PFSK-1 (cell line): ENCODE measurements around the gene TNFAIP8L2.

Source experiments
- FOXP2 ChIP-seq: optimal IDR thresholded peaks from 2 replicates; pipeline ENCODE3; 2011; ENCODE audit warnings: borderline replicate concordance, control low read depth, inconsistent platforms; ENCODE audit not compliant: insufficient read depth; ENCODE audit errors: extremely low read length, extremely low read depth
- POLR2AphosphoS5 ChIP-seq: IDR thresholded peaks from 2 replicates; pipeline ENCODE4 v1.6.1; 2012; ENCODE audit warnings: low read depth, mild to moderate bottlenecking, control low read depth, low read length, moderate library complexity
- SIN3A ChIP-seq: IDR thresholded peaks from 2 replicates; pipeline ENCODE4 v1.6.1; 2012; ENCODE audit warnings: mild to moderate bottlenecking, low read length, moderate library complexity, borderline replicate concordance; ENCODE audit not compliant: insufficient read depth
- TAF1 ChIP-seq: IDR thresholded peaks from 2 replicates; pipeline ENCODE4 v1.6.1; 2012; ENCODE audit warnings: low read length, control low read depth, borderline replicate concordance; ENCODE audit not compliant: insufficient read depth
- TF ChIP-seq, protein P1 (sequence below), 2 experiments: IDR thresholded peaks; 2 replicates each; pipeline versions ENCODE4 v1.6.1 to v1.8.0; 2011 to 2012; ENCODE audit warnings: low read depth in 2 of 2, low read length in 2 of 2, control low read depth in 1 of 2, inconsistent platforms in 1 of 2, mild to moderate bottlenecking in 1 of 2, moderate library complexity in 1 of 2; ENCODE audit not compliant: insufficient read depth in 1 of 2

Gene TNFAIP8L2

DNA sequence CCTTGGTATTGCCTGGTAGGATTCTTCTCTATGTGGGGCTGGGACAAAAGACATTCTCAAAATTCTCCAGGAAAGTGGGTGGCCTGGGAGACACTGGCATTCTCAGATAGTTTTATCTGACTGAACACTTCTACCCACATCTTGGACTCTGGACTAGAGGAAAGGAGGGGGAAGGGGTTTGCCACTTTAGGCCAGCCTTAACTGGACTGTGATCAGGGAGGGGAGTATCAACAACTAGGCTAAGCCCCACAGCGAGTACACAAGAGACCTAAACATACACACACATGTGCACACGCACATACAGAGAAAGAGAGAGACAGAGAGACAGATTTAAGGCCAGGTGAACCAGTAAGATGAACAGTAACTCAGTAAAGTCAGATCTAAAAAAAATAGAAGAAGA lies 8.8 kb upstream of the TNFAIP8L2 start:
- TF ChIP-seq, protein P1, sequence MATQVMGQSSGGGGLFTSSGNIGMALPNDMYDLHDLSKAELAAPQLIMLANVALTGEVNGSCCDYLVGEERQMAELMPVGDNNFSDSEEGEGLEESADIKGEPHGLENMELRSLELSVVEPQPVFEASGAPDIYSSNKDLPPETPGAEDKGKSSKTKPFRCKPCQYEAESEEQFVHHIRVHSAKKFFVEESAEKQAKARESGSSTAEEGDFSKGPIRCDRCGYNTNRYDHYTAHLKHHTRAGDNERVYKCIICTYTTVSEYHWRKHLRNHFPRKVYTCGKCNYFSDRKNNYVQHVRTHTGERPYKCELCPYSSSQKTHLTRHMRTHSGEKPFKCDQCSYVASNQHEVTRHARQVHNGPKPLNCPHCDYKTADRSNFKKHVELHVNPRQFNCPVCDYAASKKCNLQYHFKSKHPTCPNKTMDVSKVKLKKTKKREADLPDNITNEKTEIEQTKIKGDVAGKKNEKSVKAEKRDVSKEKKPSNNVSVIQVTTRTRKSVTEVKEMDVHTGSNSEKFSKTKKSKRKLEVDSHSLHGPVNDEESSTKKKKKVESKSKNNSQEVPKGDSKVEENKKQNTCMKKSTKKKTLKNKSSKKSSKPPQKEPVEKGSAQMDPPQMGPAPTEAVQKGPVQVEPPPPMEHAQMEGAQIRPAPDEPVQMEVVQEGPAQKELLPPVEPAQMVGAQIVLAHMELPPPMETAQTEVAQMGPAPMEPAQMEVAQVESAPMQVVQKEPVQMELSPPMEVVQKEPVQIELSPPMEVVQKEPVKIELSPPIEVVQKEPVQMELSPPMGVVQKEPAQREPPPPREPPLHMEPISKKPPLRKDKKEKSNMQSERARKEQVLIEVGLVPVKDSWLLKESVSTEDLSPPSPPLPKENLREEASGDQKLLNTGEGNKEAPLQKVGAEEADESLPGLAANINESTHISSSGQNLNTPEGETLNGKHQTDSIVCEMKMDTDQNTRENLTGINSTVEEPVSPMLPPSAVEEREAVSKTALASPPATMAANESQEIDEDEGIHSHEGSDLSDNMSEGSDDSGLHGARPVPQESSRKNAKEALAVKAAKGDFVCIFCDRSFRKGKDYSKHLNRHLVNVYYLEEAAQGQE (IDR thresholded peaks at IDR 0.05; ENCODE audit: insufficient read depth in 1 of 2, low read depth in 2 of 2, low read length in 2 of 2), result no peak
- TF ChIP-seq FOXP2, result no peak
- TF ChIP-seq SIN3A, result no peak
- no peak for TF ChIP-seq POLR2AphosphoS5
- no peak for TF ChIP-seq TAF1

DNA sequence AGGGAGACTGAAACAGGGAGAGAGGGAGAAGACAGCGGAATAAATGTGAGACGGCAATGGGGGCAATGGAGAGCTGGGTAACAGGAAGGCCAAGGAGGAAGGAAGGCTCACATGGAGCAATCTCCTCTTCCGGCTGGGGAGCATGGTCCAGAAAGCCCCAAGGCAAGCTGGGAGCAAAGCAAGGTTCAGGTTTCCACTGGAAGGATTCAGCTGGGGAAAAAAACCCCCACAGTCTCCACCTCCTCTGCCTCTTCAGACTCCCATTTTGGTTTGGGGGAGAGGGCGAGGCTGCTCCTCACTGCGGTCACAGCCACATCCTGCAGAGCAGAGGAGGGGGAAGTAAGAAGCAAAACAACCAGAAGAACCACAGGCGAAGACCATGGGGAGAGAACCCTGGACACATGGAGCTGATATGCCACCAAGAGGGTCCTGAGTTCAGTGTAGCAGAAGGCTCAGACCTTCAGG lies 650 bp downstream of the TNFAIP8L2 start:
- TF ChIP-seq FOXP2, result no peak
- no peak for TF ChIP-seq TAF1
- no peak for TF ChIP-seq POLR2AphosphoS5

DNA sequence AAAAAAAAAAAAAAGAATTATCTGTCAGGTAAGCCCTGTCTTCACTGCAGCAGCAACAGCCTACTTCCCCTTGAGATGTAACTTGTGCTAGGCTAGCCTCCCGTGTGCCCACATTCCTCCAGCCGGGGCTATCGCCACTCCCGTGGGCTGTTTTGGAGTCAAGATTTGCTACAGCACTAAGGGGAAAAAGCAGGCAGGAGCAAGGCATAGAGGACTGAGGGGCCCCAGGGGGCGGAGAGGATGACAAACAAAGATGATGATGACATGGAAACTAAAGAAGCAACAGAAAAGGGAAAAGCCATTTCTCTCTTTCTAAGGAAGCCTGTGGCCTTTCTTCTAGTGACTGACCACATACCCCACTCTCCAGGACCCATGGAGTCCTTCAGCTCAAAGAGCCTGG lies 1.9 kb downstream of the TNFAIP8L2 start:
- TF ChIP-seq SIN3A (no peak), TAF1 (no peak), POLR2AphosphoS5 (no peak), FOXP2 (no peak)
- TF ChIP-seq, protein P1 (IDR thresholded peaks at IDR 0.05; ENCODE audit: insufficient read depth in 1 of 2, low read depth in 2 of 2, low read length in 2 of 2), result no peak

DNA sequence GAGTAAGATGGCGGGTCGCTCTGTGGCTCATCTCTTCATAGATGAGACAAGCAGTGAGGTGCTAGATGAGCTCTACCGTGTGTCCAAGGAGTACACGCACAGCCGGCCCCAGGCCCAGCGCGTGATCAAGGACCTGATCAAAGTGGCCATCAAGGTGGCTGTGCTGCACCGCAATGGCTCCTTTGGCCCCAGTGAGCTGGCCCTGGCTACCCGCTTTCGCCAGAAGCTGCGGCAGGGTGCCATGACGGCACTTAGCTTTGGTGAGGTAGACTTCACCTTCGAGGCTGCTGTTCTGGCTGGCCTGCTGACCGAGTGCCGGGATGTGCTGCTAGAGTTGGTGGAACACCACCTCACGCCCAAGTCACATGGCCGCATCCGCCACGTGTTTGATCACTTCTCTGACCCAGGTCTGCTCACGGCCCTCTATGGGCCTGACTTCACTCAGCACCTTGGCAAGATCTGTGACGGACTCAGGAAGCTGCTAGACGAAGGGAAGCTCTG lies 2.4 kb downstream of the TNFAIP8L2 start:
- TF ChIP-seq FOXP2 (no peak), TAF1 (no peak), SIN3A (no peak), POLR2AphosphoS5 (no peak)
- TF ChIP-seq, protein P1 (IDR thresholded peaks at IDR 0.05; ENCODE audit: insufficient read depth in 1 of 2, low read depth in 2 of 2, low read length in 2 of 2), result no peak

DNA sequence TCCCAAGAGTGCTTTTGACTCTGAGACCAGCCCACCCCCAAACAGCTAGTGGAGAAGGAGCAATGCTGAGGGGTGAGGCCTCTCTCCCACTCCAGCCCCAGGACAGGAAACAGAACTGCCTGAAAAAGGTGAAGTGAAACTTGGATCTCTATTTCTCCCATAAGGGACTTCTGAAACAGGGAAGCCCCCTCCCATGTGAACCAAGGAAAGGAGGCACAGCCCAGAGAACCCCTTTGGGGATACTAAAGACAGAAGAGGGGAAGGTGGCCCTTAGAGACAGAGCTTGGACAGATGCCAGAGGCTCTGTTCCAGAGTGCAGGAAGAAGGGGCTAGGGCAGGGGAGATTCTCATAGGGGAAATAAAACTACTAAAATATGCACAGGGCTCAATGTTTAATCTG lies 2.9 kb downstream of the TNFAIP8L2 start:
- TF ChIP-seq SIN3A (no peak), TAF1 (no peak), POLR2AphosphoS5 (no peak), FOXP2 (no peak)
- TF ChIP-seq, protein P1 (IDR thresholded peaks at IDR 0.05; ENCODE audit: insufficient read depth in 1 of 2, low read depth in 2 of 2, low read length in 2 of 2), result no peak
